ENCODE measurements around the gene E2F6. TPM values are rescaled to one million over a fixed set of nuclear protein-coding genes. Genes with fewer than 3 reads are reported as not detected.

The E2F6 gene
- total RNA-seq, 1 donor from 2014 or later, result 22.9 TPM

DNA sequence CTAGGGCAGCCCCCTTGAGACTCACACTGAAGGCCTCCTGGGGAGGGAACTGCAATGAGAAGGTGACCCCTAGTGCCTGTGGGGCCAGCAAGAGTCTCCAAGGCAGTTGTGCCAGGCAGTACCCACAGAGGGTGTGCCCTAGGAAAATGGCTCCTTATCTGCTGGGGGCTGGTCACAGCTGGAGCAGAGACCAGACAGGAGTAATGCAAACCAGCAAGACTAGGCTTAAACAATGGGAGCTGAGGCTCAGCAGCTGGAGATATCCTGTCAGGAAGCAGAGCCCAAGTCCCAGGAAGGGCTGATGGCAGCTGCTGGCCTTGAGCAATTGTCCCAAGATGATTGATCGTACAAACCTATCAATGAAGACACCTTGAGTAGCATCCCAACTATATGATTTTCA lies 26.8 kb upstream of the E2F6 start:
- Mint-ChIP-seq H3K27ac (no peak overlapping the region), H3K36me3 (ENCODE audit: insufficient read depth) (peaks cover 10% of the 10 kb centered on the region), H3K27me3 (no peaks in the 10 kb centered on the region), H3K9me3 (ENCODE audit: low read depth) (peaks cover 3% of the 10 kb centered on the region), H3K4me3 (ENCODE audit: low read depth) (no peak overlapping the region), H3K4me1 (ENCODE audit: low read depth) (peaks cover 18% of the 10 kb centered on the region)
- TF ChIP-seq, protein P1, sequence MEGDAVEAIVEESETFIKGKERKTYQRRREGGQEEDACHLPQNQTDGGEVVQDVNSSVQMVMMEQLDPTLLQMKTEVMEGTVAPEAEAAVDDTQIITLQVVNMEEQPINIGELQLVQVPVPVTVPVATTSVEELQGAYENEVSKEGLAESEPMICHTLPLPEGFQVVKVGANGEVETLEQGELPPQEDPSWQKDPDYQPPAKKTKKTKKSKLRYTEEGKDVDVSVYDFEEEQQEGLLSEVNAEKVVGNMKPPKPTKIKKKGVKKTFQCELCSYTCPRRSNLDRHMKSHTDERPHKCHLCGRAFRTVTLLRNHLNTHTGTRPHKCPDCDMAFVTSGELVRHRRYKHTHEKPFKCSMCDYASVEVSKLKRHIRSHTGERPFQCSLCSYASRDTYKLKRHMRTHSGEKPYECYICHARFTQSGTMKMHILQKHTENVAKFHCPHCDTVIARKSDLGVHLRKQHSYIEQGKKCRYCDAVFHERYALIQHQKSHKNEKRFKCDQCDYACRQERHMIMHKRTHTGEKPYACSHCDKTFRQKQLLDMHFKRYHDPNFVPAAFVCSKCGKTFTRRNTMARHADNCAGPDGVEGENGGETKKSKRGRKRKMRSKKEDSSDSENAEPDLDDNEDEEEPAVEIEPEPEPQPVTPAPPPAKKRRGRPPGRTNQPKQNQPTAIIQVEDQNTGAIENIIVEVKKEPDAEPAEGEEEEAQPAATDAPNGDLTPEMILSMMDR (IDR thresholded peaks at IDR 0.05; ENCODE audit: unreplicated experiment), result no peak
- DNase-seq (ENCODE audit: low spot score, unreplicated experiment), result no peak

DNA sequence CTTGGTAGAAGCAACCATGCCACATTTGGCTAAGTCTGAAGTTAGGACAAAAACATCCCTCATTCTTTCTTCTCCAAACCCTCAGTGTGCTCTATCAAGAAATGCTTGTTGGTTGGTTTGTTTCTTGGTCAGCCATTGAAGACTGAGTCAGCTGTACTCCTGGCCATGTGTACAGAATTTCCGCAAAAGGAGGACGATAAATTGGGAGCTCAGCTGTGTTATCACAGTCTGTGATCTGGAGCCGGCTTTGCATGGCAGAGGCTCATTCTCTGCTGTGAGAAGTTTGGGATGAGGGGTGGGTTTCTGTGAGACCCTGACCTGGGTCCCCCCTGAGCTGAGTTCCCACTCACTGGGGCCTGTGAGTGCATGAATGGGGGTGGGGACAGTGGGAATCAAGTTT lies 26.3 kb upstream of the E2F6 start:
- peaks cover 3% of the 10 kb centered on the region for H3K9me3 Mint-ChIP-seq (ENCODE audit: low read depth)
- H3K4me3 Mint-ChIP-seq (ENCODE audit: low read depth), result no peak overlapping the region
- no peak for DNase-seq (ENCODE audit: low spot score, unreplicated experiment)
- peaks cover 10% of the 10 kb centered on the region for H3K36me3 Mint-ChIP-seq (ENCODE audit: insufficient read depth)
- TF ChIP-seq, protein P1 (IDR thresholded peaks at IDR 0.05; ENCODE audit: unreplicated experiment), result no peak
- H3K4me1 Mint-ChIP-seq (ENCODE audit: low read depth), result peaks cover 14% of the 10 kb centered on the region
- H3K27ac Mint-ChIP-seq, result peak overlapping the region; percentile 30
- no peaks in the 10 kb centered on the region for H3K27me3 Mint-ChIP-seq

DNA sequence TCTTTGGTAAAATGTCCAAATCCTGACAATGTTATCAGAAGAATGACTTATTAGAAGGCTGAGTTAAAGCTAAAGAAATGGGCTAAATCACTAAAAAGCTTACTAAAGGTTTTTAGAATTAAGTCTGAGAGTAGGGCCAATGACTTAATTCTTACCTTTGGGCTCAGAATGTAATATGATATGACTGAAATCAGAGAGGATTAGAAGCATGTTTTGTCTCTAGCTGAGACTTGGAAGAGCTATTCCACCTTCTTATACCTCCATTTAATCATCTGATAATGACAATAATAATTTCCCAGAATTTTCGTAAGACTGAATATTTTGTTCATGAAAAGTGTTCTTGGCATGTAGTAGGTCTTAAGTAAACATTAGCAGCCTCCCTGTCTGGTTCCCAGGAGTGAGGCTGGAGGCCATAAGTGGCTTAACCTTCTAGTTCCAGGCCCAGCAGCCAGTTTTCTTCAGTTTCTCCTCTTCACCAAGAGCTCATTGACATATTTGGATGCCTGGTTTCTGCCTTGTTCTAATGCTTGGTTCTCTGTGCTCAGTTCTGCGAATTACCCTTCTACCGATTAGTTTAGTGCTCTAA lies 25.5 kb upstream of the E2F6 start:
- Mint-ChIP-seq H3K4me1 (ENCODE audit: low read depth) (peaks cover 11% of the 10 kb centered on the region), H3K9me3 (ENCODE audit: low read depth) (peaks cover 3% of the 10 kb centered on the region), H3K4me3 (ENCODE audit: low read depth) (no peak overlapping the region), H3K27ac (no peak overlapping the region), H3K27me3 (no peaks in the 10 kb centered on the region), H3K36me3 (ENCODE audit: insufficient read depth) (peaks cover 13% of the 10 kb centered on the region)
- DNase-seq (ENCODE audit: low spot score, unreplicated experiment), result no peak
- TF ChIP-seq, protein P1 (IDR thresholded peaks at IDR 0.05; ENCODE audit: unreplicated experiment), result no peak

DNA sequence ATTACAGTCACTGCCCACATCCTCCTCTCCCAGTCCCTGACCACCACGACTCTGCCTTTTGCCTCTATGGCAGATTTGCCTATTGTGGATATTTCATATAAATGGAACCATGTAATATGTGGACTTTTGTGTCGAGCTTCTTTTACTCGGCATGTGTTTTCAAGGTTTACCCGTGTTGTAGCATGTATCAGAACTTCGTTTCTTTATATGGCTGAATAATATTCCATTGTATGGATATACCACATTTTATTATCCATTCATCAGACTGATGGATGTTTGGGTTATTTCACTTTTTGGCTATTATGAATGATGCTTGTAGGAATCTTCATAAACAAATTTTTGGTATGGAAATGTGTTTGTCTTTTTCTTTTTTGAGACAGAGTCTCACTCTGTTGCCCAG lies 24.2 kb upstream of the E2F6 start:
- TF ChIP-seq, protein P1 (IDR thresholded peaks at IDR 0.05; ENCODE audit: unreplicated experiment), result no peak
- Mint-ChIP-seq H3K9me3 (ENCODE audit: low read depth) (peaks cover 3% of the 10 kb centered on the region), H3K27ac (no peak overlapping the region), H3K36me3 (ENCODE audit: insufficient read depth) (peaks cover 15% of the 10 kb centered on the region), H3K27me3 (no peaks in the 10 kb centered on the region), H3K4me1 (ENCODE audit: low read depth) (peaks cover 10% of the 10 kb centered on the region), H3K4me3 (ENCODE audit: low read depth) (no peak overlapping the region)
- DNase-seq (ENCODE audit: low spot score, unreplicated experiment), result no peak

DNA sequence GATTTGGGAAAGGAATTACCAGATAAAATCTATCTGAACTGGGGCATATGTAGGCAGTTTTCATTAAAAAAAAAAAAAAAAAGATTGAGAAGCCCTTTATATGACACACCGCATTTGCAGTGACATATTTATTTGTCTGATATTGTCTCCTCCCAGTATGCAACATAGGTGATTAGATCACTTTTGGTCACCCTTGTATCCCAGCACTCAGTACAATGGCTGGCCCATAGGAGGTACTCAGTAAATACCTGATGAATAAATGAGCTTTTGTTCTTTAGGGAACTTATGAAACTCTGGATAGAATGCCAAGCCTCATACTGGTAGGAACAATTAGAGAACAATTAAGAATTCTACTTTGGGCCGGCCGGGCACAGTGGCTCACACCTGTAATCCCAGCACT lies 22.8 kb upstream of the E2F6 start:
- Mint-ChIP-seq H3K27me3 (no peaks in the 10 kb centered on the region), H3K9me3 (ENCODE audit: low read depth) (peaks cover 3% of the 10 kb centered on the region), H3K4me1 (ENCODE audit: low read depth) (peaks cover 14% of the 10 kb centered on the region), H3K4me3 (ENCODE audit: low read depth) (no peak overlapping the region), H3K36me3 (ENCODE audit: insufficient read depth) (peaks cover 15% of the 10 kb centered on the region), H3K27ac (no peak overlapping the region)
- DNase-seq (ENCODE audit: low spot score, unreplicated experiment), result no peak
- TF ChIP-seq, protein P1 (IDR thresholded peaks at IDR 0.05; ENCODE audit: unreplicated experiment), result no peak

Measured in progenitor cell of endocrine pancreas (in vitro differentiated cells).